NCI-H128 (cell line): ENCODE data around the gene CARMIL1.

Experiments
- DNase-seq: peaks from one replicate; lab custom pipeline; 2025; ENCODE audit not compliant: unreplicated experiment; lab: John Stamatoyannopoulos, UW

Gene CARMIL1

GRCh38 chr6:25403150-25403549 is 124.0 kb downstream of the CARMIL1 start:
- DNase-seq, result no peak

- DNase-seq, result no peak
These were observed 124.9 kb downstream of the CARMIL1 start for GRCh38 chr6:25404091-25404490.

- no peak for DNase-seq
These were observed 125.6 kb downstream of the CARMIL1 start for GRCh38 chr6:25404693-25405169.

DNA sequence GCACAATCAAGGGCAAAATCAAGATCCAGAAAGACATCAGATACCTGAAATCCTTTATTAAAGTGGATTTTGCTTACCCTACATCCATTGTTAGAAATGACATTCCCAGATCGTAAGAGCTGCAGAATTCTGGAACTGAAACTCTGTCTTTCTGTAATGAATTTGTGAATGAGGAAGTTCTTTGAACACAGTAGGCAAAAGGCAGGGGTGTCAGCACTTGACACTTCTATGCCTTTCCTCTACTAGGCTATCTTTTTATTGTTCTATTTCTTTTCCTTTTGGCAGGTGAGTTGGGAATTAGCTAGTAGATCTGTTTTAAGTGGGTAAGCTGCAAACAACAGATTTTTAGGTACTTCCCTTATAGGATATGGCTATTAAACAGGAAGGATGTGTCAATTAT is 126.3 kb downstream of the CARMIL1 start:
- DNase-seq, result no peak

DNA sequence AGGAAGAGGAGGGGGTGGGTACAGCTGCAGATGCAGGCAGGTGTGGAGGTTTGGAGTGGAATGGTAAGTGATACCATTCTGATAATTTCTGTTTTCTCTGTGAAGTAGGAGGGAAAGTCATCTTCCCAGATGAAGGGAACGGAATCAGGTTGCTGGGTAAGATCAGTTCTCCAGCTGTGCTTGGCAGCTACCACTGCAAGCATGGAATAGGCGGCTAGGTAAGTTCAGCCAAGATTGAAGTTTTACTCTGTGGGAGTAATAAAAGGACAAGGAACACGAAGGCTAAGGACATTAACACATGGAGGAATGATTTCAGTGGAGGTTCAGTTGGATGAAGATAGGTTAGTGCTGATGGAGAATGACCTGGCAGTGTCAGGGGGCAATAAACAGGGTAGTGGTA is 128.3 kb downstream of the CARMIL1 start:
- DNase-seq, result no peak

GRCh38 chr6:25410102-25410501 is 130.9 kb downstream of the CARMIL1 start:
- no peak for DNase-seq

DNA sequence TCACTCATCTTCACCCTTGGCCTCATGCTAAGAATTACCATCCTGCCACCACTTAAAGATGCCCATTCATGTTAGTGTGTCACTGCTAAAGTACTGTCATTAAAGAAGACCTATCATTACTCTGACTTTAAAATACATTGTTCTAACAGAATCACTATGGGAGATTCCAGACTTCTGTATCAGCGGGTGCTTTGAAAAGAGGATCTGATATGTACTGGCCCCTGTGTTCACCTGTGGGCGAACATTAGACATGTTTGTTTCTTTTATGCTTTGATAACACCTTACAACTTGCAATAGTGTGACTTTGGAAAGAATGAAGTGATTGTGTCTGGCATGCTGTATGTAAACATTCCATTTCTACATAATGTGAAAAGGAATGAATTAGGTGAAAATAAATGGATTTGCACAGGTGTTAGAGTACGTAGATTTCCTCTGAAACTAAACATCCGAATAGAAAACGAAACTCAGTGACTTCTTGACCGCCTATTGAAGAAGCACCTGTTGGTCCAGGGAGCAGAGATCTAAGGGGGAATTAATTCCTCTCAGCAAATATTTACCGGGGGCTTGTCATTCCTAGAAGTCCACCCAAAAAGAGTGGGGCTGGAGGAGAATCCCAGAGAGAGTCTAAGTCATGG is 132.3 kb downstream of the CARMIL1 start:
- no peak for DNase-seq

DNA sequence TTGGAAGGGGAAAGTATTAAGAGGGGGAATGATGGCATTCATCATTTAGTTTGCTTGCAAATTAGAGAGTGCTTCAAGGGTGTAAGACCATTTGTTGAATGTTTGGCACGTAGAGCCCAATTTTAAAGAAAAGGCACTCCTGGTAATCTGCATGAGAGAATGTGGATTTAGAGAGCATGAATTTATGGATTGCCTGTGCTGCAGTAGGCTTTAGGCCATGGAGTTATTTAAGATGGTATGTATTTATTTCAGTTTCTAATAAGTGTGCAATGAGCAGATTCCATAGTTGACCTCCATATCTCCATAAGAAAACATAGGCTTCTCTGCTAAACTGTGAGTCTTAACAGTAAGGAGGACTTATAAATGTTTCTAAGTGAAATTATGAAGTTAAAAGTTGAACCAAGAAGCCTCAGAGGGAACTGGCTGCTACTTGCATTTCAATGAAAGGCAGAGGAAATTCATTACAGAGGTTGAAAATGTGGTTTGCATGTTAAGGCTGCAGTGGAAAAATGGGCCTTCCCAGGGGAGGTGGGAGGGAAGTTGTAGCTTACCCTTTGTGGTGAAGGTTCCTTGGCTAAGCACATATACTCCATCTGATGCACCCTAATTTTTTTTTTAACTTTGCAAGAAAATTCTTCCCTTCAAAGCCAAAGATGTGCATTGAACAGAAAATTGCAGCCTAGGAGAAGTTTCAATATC is 134.2 kb downstream of the CARMIL1 start:
- DNase-seq, result no peak

GRCh38 chr6:25414168-25414567 is 135.0 kb downstream of the CARMIL1 start:
- DNase-seq, result no peak

- no peak for DNase-seq
These were observed 135.6 kb downstream of the CARMIL1 start for GRCh38 chr6:25414755-25415154.

DNA sequence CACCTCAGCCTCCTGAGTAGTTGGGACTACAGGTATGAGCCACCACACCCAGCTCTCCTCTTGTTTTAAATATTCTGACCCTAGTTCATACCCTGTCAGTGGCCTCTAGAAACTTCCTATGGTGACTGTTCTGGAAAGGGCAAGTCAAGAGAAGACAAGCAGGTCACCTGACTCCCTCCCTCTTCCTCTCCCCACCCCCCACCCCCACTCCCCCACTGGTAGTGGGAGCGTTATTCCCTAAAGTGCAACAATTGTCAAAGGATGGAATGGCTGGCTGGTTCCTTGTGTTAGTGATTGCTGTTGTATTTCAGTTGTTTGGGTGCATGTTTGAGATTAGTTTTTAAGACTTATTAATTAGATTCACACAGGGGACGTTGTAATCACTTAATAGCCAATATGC is 136.1 kb downstream of the CARMIL1 start:
- DNase-seq, result no peak

DNA sequence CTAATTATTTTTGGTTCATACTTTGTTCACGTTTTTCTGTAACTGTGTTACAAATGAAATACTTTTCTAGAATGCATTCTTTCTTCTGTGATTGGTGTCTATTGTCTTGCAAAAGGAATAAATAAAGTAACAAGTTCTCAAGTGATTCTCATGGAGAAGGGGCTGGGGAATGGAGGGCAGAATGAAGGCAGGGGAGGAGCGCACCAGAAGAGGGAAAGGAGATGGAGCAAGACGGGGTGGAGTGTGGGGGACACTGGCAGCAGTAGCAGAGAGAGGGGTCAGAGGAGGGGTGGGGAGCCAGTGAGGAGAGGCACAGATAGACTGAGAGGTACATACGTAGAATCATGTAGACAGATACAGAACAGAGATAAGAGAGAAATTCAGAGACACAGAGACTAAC is 136.5 kb downstream of the CARMIL1 start:
- no peak for DNase-seq

DNA sequence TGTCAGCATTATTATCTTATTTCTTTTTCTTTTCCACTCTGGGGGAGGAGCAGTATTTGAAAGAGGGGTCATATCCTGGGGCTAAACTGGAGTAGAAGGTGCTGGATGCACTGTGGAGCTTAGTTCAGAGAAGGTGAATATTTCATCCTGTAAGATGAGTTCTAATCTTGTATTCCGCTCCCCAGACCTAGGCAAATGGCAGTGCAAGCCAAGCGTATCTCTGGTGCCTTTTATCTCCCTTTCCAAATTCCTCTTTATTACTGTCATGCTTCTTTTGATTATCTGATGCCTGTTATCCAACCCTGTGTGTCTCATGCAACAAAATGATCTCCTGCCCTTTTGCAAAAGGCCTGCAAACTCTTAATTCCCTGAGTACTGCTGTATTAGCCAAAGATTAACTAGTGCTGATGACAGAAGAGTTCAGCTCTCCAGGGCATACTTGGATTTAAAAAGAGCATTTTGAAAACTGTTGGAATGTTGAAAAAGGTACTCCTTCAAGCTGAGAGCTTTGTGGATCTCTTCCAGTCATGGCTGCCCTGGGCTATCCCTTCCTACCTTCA is 138.0 kb downstream of the CARMIL1 start:
- no peak for DNase-seq

DNA sequence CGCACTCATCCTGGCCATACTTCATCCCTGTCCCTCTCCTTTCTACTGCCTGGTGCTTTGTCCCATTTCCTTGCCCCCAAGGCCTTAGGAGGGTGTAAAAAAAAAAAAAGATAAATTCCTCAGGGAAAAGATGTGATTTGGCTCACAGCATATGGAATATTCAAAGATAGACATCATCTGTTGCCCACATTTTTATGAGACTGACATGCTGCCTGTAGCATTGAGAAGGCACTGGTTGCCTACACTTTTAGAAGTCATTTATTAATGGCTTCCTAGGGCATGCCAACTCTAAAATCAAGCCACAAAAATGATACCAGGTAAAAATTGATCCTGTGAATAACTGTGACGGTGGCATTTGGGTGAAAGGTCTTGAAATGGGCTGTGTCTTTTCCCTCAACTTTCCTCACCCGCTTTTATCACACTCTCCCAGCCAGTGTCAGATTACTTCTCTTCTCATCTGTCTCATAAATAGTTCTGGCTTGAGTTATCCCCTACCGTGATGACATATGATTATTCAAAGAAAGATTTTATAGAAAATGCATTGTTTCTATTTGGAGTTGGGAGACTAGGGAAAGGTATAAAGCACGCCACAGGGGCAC is 139.4 kb downstream of the CARMIL1 start:
- DNase-seq, result no peak

DNA sequence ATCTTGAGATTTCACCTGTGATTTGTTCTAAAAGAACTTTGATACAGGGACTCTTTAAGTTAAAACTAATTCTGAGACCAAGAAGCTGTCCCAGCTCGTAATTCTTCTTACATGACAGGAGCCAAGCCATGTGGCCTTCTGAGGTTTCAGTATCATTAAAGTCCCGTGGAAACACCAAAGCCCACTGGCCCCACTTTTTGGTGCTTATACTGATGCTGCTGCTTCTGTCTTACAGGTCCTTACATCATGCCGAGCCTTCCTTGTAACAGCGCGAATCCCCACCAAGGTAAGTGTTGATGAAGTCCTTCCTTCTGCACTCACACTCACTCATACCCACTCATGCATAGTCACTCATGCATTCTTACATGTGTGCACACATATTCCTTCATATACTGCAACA is 140.7 kb downstream of the CARMIL1 start:
- no peak for DNase-seq

- no peak for DNase-seq
These were observed 144.2 kb downstream of the CARMIL1 start for GRCh38 chr6:25423358-25423757.

DNA sequence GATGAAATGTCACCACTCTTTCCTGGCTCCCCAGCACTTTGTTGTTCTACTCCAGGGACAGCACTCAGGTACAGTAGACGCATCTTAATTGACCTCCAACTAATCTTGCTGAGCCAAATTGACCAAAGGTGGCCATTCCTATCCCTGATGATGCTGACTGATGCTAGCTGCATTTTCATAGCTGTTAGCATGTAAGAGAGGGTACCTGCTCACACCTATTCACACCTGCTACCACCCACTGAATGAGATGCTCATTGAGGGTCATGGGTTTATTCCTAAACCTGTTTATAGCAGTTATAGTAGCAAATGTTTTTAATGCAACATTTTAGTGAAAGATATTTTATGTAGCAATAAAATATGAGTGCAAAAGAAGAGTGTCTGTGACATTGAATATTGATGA is 145.1 kb downstream of the CARMIL1 start:
- DNase-seq, result no peak

DNA sequence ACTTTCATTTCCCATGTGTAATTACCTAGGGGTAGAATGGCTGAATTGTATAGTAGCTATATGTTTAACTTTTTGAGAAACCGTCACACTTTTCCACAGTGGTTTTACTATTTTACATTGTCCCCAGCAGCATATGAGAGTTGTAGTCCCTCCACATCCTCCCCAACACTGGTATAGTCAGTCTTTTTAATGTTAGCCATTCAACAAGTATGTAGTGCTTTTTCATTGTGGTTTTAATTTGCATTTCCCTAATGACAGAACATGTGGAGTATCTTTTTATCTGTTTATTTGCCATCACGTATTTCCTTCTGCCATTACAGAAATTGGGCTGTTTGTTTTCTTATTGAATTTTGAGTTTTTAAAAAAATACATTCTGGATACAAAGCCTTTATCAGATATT is 148.4 kb downstream of the CARMIL1 start:
- DNase-seq, result no peak

- no peak for DNase-seq
These were observed 149.7 kb downstream of the CARMIL1 start for GRCh38 chr6:25428758-25429317.

DNA sequence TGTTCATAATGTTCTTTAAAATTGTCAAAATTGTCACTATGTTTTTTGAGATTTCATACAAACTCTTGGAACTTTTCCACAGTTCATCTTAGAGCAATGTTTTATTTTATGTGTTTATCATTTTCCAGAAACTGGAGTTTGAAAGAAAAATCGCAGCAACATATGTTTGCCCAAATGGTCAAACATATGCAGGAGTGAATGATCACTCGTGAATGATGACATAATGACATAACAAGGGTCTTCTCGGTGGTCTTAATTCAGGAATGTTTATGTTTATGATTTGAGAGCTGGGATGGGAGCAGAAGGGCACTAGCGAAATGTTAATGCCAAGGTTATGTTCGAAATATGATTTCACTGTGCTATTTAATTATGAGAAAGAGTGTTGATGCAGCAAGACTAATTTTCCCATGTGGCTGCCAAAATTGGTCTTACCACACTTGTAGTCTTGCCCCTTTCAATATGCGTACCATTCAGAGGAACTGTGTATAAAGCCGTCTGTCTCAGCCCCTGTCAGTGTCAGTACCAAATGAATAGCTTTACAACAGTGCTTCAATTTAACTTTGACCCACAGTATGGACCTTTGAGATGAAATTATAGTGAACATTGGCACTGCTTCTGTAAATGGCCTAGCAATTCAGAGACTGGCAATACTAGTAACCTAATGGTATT is 152.3 kb downstream of the CARMIL1 start:
- DNase-seq, result no peak

- DNase-seq, result no peak
These were observed 152.8 kb downstream of the CARMIL1 start for GRCh38 chr6:25431975-25432307.
